Smooth muscle cell of the brain vasculature (primary cell): ENCODE results near the gene NOXA1.
"Not testable (repeated sequence)": the region's sequence is repeated elsewhere in the genome, so short reads cannot be mapped to it uniquely, and the experiment has no call there.

ENCODE experiments used
- DNase-seq: peaks from one replicate; pipeline ENCODE4 v3.0.0-alpha.2; 2012; ENCODE audit warnings: low read depth, low spot score

The NOXA1 gene

DNA sequence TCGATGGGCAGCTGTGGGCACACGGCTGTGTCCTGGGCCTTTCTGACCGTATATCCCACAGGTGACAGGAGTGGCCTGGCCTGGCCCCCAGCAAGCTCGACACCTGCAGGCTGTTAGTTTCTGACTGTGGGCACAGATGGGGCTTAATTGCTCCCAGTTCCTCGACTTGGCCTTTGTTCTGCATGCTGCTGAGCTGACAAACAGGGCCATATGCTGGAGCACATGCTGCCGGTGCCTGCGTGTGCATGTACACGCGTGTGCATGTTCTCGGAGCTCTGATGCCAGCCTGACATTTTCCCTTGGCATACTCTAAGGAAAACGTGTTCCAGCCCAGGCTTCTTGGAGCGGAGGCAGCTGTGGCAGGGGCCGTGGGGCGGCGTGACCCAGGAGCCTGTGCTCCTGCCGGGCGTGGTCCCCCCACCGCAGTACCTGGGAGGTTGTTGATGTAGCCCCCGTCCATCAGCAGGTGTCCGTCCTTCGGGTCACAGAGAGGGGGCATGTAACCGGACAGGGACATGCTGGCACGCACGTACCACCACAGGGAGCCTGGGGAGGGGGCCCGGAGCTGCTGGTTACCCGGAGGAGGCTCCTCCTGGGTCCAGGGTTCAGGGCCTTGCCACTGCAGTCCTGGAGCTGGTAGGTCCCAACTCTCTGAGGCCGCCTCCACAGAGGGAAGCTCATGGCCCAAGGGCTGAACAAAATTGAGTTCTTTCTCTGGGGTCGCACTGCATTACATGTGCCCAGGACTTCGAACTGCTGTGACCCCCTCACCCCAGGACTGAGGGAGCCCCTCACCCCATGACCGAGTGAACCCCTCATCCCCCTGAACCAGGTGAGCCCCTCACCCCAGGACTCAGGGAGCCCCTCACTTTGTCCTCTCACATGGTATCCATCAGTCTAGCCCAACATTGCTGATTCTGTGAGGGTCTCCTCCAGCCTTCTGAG is 40.1 kb downstream of the NOXA1 start:
- DNase-seq = no peak

- DNase-seq = no peak
These were observed 40.7 kb downstream of the NOXA1 start for GRCh38 chr9:137463931-137464290.

- DNase-seq = no peak
These were observed 41.3 kb downstream of the NOXA1 start for GRCh38 chr9:137464291-137464999.

GRCh38 chr9:137465000-137465719 is 42.0 kb downstream of the NOXA1 start:
- no peak for DNase-seq

GRCh38 chr9:137465720-137466388 is 42.7 kb downstream of the NOXA1 start:
- DNase-seq = no peak

GRCh38 chr9:137466389-137467085 is 43.3 kb downstream of the NOXA1 start:
- not testable (repeated sequence) for DNase-seq

DNA sequence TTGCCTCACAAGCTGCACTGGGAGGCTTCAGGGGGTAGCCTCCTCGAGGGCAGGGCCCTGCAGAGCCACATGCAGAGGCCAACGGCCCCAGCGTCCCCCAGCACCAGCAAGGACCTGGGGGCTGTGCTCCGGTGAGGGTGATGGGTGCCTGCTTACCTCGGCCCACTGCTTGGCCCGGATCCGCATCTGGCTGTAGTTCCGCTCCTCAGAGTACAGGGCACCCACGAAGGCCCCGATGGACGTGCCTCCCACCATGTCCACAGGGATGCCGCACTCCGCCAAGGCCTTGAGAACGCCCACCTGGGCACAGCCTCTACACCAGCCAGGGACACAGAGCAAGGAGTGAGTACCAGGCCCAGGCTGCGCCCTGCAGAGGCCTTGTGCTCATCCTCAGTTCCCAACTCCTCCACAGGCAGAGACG is 44.0 kb downstream of the NOXA1 start:
- DNase-seq = no peak

DNA sequence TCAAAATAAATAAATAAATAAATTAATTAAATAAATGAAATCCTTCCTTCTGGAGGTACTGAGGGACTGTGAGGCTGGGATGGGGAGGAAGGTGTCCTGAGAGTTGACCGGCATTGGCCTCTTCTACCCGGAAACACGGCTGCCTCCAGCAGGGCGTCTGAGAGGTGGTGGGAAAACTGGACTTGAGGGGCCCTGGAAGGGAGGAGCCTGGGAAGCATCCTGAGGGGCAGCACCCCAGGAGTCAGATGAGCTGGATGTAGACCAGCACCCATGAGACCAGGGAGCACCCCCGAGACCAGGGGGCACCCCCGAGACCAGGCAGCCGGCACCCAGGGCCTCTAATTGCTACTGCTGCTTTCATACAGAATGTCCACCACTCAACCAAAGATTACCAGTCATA is 44.7 kb downstream of the NOXA1 start:
- no peak for DNase-seq

- no peak for DNase-seq
These were observed 47.6 kb downstream of the NOXA1 start for GRCh38 chr9:137470785-137471184.

DNA sequence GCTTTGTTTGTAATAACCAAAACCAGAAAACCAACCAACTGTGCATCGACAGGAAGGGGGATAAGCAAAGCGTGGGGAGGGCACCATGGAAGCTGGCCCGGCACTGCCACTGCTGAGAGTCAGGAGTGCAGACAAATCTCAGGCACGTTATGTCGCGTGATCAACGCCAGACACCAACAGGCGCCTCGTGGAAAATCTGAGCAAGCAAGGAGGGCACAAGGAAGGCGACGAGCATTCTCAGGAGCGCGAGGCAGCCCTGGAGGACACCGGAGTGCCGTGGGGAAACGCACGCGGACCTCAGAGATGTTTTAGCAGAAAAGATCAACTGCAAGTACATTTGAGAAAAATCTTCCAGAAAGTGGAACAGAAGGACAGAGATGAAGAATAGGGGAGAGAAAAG is 51.1 kb downstream of the NOXA1 start:
- no peak for DNase-seq

DNA sequence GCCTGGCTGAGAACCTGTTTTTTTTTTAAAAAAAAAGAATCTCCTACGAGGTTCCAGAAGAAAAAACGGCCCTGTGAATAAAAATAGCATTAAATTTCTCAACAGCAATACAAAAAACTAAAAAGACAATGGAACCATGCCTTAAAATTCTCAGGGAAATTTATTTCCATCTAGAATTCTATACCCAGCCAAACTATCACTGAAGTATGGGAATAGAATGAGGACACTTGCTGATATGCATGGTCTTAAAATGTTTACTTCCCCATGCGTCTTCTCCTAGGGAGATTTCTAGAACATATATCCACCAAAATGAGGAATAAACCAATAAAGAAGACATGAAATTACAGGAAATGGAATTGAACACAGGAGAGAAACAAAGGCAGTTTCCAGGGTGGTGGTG is 52.5 kb downstream of the NOXA1 start:
- DNase-seq = no peak

DNA sequence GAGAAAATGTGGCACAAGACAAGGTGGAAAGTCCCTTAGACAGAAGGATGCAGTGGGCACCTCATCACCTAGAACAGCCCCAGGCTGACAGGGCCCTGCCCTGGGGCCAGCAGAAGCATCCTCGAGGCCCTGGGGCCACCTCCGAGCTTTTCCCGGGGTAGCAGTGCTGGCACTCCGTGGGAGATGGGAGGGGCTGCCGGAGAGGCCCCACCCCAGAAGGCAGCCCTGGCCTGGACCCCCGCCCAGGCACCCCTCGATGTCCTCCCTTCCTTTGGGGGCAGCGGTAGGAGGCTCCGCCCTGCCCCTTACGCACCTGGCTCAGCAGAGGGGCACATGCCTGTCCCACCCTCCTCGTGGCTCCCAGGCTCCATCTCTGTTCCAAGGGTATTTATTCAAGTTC is 53.7 kb downstream of the NOXA1 start:
- no peak for DNase-seq

GRCh38 chr9:137477778-137478612 is 54.8 kb downstream of the NOXA1 start:
- no peak for DNase-seq

- DNase-seq = no peak
These were observed 55.4 kb downstream of the NOXA1 start for GRCh38 chr9:137478613-137478961.

DNA sequence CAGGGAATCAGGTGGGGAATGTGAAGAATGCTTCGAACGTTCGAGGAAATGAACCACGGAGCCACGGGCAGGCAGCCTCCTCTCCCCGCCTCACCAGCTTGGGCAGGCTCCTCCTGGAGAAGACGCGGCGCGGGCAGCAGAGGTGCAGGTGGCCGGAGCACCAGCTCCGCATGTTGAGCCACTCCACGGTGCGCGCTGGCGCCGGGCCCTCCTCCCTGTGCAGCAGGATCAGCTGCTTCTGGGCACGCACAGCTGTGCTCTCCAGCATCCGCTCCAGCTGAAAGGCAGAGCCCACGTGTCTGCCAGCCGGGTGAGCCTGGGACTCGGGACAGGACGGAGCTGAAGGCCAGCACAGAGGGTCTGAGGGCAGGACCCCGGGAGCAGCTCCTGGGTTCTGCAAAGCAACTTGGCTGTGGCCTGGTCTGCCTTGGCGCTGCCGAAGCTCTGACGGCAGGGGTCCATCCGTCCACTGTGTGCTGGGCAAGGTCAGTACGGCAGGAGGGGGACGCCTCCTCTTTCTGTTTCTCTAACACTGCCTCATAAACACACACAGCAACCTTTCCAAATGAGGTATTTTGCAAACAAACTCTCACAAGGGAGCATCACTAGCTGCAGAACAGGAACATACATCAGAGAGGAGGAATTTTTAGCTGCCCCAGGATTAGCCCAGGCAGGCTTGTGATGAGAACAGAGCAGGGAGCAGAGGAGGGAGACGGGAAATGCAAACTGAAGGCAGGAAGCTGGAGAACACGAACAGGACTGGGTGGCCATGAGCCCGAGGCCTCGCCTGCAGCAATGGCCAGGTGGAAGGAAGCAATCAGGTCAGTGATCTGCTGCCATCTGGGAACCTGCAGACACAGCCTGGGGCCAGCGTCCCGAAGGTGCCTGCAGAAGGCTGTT is 56.0 kb downstream of the NOXA1 start:
- peak; percentile 86 for DNase-seq

- DNase-seq = no peak
These were observed 56.9 kb downstream of the NOXA1 start for GRCh38 chr9:137479892-137480685.

GRCh38 chr9:137480686-137481683 is 57.8 kb downstream of the NOXA1 start:
- DNase-seq = no peak
